Activated CD8-positive, alpha-beta memory T cell treated with anti-CD3 and anti-CD28 coated beads, Interleukin-2, amount 50 U/mL, for 24 hours (primary cell): ENCODE results near the gene FBXO5.
"Not testable (repeated sequence)": the region's sequence is repeated elsewhere in the genome, so short reads cannot be mapped to it uniquely, and the experiment has no call there.

Experiments used
- DNase-seq: peaks from one replicate; pipeline ENCODE4 v3.0.0-alpha.2; 2020; ENCODE audit errors: extremely low read depth

Gene FBXO5

DNA sequence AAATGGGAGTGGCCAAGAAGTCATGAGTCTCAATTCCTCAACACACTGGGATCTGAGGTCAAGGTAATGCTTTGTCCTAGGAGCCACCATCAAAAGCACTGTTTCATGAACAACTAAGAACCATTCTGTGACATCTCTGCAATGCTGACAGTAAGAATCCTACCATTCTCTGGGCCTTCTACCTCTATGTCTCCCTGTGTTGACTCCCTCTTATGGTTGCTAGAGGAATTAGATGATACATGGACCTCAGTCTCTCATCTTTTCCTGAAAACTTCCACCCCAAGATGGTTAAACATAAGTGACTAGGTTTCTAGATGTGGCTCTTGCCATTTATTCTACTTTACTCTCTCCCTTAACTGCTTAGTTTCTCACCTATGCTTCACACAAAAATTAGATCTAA is 10.6 kb upstream of the FBXO5 start:
- no peak for DNase-seq

DNA sequence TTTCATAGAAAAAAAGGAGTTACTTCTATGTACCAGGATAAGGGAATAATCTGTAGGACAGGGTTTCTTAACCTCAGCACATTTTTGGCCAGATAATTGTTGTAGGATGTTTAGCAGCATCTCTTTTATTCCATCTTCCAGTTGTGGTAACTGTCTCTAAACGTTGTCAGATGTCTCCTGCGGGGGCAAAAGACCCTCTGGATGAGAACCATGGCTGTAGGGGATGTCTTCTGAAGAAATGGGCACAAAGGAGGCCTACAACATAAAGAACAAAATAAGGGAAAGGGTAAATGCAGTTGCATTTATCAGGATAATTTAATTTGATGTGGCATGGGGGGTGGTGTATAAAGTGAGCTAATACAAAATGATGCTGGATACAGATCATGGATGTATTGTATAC is 4.1 kb upstream of the FBXO5 start:
- DNase-seq = no peak

DNA sequence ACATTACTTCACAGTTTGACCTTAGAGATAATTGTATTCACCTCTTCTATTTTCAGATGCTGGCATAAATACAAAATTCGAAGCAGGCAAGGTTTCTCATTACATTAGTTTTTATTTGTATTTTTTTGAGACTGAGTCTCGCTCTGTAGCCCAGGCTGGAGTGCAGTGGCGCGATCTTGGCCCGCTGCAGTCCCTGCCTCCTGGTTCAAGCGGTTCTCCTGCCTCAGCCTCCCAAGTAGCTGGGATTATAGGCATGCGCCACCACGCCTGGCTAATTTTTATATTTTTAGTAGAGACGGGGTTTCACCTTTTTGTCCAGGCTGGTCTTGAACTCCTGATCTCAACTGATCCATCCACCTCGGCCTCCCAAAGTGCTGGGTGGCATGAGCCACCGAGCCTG is 2.5 kb upstream of the FBXO5 start:
- DNase-seq = not testable (repeated sequence)

DNA sequence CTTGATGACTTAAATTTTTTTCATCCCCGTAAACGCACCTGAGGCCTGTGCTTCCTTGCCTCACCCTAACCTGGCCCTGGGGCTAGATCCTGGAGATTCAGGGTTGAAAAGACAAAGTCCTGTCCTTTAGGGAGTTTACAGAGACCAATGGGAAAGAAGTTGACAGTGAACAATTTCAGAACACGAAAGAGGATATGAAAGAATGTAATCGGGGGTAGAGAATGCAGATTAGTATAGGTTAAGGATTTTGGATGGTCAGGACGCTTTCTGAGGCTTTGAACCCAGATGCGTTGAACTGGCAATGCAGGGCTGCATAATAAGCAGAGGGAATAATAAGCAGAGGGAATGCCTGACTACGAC is 1.7 kb upstream of the FBXO5 start:
- no peak for DNase-seq

DNA sequence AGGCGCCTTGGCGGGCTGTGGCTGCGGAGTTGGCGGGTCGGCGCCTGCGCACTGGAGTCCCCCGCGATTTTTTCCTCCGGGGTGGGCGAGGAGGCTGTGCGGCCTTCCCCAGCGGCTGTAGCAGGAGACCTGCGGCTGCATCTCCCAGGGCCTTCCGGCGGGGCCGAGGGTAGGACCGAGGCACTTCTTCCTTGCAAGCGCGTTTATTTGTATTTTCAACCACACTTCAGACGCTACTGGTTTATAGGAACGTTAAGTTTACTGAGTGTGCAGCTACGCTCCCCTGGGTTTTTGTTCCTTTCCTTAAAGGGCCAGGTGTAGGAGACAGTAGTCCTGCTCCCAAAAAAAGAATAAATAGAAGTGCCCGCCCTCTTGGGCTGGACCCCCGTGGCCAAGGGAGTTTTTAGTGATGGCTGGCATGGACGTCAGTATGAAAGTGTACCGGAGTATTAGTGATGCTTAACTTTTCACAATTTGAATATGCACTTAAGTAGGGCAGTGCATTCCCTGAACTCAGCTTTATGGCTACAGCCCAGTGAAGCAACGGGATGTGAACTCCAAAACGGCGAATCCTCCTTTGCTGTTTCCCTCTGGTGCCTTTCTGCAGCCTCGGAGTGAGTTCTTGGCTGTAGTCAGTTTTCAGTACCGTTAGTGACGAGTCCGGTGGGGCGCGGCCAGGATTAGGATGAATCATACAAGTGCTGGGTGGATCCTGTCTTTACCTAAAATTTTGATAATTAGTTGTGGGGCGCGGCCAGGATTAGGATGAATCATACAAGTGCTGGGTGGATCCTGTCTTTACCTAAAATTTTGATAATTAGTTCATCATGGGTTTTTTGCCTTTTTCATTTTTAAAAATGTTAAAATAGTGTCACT is 1.0 kb upstream of the FBXO5 start:
- peak; percentile 90 for DNase-seq

DNA sequence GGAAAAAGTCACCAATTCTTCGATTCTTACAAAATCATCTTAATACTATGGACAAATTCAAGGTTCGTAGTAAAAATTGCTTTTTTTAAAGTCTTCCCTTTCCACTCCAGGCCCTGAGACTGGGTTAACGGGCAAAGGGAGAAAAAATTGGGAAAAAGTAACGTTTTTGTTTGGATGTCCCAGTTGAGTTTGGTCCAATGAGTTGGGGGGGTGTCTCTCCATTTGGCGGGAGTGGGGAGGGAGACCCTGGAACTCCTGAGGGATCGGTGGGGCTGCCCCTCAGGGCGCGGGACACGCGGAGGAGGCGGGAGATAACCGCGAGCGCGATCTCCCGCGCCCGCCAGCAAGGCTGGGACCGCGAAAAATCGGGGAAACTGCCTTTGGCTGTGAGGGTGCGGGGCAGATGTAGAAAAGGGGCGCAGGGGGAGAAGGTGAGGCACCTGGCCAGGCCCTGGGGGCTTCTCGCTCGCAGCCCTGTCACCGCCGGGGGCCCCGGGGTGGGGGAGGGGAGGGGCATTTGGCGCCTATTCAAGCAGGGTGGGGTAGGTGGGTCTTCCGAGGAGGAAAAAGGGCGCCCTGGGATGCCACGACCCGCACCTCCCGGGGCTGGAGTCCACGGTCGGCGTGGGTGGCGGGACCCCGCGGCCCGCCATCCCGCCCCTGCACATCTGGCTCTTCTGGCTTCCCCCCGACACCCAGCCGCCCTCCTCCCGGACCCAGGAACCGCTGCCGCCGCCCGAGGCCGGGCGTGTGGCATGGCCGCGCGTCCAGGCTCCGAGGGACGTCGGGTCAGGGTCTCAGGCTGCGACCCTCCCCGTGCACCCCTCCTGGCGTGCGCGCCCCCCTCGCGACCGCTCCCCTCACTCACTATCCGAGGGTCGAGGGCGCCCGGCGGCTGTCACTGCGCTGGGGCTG is 595 bp downstream of the FBXO5 start:
- no peak for DNase-seq

DNA sequence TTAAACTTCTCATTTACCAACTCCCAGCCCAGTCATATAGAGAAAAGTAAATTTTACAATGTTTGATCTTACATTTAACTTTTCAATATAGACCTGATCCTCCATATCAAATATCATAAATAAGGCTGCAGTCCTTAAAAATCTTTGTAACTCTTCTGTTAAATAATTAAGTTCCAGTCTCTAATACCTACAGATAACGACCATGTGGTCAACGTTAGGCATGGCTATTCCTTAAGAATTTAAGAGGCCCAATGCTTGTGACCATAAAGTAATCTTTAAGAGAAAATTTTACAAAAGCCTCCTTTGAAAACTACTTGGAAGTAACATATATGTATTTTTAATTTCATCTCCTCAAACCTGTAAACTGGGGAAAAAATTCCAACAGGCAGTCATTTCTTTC is 1.6 kb downstream of the FBXO5 start:
- DNase-seq = no peak

DNA sequence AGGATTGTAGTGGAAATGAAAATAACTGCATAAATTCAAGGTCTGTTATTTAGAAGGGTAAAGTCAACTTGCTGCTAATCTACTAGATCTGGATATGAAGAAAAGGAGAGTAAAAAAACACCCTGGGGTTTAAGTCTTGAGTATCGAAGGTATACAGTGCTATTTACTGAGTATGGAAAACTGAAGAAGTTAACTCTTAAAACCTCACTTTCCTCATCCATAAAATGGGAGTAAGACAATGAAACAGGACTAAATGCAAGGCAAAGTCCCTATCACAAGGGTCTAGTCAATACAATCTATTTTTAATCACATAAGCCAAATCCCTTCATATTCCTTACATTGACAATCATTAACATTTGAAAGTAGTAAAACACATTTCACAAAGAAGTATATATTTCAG is 2.2 kb downstream of the FBXO5 start:
- DNase-seq = no peak

DNA sequence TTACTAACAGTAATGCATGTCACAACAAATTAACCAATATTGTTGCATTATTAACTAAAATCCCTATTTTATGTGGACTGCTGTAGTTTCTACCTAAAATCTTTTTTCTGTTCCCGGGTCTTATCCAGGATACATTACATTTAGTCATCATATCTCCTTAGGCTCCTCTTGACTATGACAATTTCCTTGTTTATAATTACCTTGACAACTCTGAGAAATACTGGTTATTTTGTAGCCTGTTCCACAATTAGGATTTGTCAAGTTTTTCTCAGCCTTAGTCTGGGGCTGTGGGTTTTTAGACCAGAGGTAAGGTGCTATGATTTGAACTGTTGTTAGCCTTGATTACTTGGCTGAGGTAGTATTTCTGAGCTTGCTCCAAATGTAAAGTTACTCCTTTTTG is 3.7 kb downstream of the FBXO5 start:
- DNase-seq = no peak

DNA sequence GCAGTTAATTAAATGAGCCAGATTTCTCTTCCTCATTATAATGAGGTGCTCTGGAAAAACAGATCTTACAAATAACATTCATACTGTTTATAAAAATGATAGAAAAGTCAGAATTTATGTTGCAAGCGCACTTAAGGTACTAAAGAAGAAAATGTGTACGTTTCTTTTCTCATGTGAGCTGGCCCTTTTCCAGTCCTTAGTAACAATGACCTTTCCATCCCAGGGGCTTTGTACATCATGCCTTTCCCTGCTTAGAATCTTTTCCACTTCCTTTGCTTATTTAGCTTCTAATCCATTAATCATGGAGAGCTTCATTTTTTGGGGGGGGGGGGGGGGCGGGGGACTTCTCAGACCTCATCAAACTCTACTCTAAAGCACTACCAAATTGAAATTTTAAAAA is 4.8 kb downstream of the FBXO5 start:
- no peak for DNase-seq

DNA sequence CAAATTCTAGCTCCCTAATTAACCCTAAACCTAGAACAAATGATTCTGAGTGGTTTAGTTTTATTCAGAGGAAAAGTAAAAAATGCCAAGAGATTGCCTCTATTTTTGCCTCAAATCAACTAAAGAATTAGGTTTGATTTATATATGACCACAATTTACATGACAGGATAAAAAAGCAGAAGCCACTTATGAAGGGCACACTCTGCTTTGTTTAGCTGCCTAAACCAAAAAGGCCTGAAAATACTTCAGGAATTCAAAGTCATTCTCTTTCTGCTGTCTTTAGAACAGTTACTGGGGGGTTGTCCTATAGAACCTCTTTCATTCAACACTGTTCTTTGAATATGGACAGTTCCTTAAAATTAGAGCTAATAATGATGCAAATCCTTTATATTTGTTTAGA is 5.3 kb downstream of the FBXO5 start:
- no peak for DNase-seq

DNA sequence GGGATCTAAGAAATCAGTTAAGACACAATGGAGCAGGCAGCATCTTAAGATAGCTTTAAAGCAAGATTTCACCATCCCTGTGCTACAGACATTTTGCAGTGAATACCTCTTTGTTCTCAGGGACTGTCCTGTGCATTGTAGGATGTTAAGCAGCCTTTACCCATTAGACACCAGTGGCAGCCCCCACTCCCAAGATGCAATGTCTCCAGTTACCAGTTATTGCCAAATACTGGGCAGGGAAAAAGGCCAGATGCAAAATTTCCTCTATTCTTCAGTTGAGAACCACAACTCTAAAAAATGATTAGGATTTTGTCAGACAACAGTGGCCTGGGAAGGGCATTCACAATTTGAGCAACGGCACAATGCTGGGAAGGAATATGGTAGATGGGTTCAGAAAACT is 6.1 kb downstream of the FBXO5 start:
- no peak for DNase-seq

DNA sequence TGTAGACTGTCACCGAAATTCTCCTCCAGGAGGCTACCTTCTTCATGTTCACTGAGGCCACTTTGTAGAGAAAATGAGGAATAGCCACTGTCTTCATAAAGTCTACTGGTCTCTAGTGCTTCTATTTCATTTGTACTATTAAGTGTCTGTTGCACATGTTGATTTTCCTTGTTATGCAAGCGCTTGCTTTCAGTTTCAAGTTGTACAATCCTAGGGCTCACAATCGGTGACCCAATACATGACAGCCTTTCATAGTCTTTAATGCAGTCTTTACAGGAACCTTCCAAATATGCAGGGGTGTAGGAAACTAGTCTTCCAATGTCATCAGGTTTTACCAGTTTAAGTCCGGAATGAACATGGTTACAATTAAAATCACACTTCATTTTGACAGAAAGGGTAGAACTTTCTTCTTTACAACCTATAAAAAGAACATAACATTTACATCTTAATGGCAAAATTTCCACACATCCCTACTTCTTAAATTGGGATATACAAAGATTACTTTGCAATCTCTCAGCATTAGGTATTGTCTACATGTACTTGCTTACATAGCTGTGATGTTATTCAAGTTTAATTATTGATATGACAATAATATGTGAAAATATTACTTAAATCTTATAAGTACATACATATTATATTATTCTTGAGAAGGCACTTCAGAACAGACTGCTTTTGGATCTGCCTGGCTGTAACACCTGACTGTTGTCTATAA is 7.5 kb downstream of the FBXO5 start:
- no peak for DNase-seq

DNA sequence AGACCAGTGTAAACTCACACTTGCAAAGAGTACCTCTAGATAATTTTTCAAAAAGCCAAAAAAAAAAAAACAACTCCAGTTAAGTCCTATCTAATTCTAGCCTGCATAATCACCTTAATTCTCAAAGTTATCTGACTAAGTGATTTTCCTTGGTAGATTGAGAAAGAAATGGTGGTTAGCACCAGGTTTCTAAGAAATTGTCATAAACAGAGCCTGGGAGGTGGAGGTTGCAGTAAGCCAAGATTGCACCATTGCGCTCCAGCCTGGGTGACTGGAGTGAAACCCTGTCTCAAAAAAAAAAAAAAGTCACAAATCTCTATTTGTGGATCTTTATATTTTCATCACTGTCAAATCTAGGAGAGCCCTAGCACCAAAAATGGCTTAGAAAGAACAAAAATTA is 8.9 kb downstream of the FBXO5 start:
- no peak for DNase-seq

DNA sequence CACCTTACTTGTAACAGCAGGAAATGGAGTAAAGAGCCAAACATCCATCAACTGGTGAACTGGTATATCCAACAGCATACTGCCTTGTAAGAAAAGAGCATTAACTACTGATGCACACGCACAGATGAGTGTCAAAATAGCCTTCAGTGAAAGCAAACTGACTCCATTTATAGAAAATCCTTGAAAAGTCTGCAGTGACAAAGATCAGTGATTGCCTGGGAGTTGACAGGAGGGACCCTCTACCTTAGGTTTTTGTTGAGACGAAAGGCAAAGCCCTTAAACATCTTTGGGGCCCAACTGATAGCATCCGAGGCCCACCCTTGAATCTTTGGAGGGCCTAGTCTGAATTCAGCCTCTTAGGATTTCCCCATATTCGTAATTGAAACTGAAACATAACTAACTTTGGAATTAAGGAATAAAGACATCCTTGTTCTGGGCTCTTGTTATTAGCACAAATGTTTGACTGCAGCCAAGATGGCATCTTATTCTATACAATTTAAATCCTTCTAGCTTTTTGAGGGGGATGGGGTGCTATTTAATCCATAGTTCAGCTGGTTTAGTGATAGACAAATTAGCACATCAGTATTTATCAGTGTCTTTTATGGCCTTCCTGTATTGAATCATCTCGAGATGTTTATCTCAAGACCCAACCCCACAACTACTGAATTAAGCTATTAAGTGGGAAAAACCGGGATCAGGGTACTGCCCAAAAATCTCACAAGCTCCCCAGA is 13.0 kb downstream of the FBXO5 start:
- no peak for DNase-seq

DNA sequence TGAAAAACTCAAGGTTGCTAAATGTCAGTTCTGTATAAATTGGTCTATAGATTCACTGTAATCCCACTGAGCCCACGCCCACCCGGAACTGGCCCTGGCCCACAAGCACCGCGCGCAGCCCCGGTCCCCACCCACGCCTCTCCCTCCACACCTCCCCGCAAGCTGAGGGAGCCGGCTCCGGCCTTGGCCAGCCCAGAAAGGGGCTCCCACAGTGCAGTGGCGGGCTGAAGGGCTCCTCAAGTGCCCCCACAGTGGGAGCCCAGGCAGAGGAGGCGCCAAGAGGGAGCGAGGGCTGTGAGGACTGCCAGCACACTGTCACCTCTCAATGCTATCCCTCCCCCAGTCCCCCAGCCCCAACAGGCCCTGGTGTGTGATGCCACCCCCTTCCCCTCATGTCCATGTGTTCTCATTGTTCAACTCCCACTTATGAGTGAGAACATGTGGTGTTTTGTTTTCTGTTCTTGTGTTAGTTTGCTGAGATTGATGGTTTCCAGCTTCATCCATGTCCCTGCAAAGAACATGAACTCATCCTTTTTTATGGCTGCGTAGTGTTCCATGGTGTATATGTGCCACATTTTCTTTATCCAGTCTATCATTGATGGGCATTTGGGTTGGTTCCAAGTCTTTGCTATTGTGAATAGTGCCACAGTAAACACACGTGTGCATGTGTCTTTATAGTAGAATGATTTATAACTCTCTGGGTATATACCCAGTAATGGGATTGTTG is 16.5 kb downstream of the FBXO5 start:
- DNase-seq = not testable (repeated sequence)

DNA sequence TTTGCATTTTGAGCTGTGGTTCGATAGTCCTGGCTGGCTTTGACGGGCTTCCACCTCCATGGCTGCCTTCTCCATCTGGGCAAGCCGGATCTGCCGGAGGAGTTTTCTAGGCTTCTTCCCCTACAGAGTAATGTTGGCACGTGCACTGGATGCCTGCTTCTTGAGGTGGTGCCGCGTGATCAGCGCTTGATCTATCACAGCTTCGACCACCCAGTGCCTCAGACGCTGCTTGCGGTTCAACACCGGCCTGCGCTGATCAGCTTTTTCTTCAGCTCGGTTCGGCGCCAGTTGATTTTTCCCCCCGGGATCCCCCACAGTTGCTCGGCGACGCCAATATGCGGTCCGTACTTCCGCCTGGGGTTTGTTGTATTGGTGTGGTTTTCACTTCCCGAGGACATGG is 23.5 kb downstream of the FBXO5 start:
- no peak for DNase-seq

DNA sequence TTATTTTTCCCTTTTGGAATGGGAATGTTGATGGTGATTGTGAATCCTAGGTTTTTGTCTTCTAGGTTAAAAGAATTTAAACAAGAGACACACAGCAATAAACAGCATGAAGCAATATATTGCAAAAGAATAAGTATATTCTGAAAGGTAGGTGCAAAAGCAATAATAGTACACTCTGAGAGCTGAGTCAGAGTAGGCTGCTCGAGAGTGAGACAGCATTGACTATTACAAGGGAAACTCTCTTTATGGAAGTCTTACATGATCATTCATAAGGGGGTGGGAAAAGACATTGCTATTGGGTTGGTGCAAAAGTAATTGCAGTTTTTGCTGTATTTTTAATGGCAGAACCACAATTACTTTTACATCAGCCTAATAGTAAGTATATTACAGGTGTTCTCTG is 25.0 kb downstream of the FBXO5 start:
- DNase-seq = no peak

DNA sequence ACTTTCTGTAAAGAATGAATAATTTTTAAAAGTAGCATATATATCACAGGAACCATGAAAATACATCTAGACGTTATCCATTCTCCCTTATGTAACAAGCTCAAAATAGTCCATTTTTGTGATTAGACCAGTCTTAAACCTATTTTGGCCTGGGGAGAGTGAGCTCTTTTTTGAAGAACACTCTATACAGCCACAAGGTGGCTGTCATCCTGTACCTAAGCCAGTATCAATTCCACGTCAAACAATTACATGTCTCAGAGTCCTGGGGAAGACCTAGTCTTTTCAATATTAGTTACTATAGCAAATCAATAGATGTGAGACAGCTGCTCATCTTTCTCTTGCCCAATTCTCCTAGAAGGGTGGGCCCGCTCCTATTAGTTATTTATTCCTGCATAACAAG is 28.4 kb downstream of the FBXO5 start:
- no peak for DNase-seq

DNA sequence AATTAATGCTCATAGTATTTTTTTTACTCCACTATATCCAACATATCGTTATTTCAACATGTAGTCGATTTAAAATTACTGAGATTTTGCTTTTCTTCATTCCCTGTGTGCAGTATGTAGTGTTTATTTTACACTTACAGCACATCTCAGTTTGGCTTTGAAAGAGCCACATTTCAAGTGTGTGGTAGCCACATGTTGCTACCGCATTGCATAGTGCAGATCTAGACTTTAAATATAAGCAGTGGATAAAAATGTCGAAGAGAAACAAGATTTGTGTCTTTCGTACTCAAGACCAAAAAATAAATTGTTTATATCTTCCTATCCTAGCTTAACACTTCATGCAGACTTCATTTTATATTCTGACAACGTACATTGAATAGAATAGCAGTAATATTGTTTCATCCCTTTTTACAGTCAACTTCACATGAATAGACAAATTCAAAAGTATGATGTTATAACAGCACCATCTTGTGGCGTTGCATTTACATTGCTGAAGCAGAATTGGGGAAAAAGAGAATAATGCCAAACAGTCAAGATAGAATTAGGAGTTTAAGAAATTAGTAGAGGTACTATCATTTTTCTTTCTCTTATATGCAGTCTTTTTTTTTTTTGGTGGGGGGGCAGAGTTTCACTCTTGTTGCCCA is 29.9 kb downstream of the FBXO5 start:
- no peak for DNase-seq

DNA sequence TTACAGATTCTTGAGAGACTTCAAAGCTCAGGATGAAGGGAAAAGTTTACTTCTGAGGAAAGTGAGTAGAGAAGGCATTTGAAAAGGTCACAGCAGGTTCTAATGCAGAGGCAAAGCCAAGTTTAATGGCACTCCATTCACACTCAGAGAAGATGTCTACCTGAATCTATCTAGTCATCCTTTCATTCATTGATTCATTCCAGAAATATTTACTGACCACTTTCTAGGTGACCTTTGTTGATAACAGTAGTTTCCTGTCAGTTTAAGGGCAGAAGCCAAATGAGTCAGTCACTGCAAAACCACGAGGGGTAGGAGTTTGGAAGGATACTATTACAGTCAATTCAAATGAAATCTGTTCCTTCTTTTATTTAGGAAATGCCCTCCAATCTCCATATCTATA is 30.8 kb downstream of the FBXO5 start:
- no peak for DNase-seq
